Measurements from ENCODE around the gene FIS1.
A peak's percentile ranks its signal among the peaks of the same experiment; 100 is the strongest.
"Not testable (repeated sequence)": the region's sequence is repeated elsewhere in the genome, so short reads cannot be mapped to it uniquely, and the experiment has no call there.

FIS1 gene

DNA sequence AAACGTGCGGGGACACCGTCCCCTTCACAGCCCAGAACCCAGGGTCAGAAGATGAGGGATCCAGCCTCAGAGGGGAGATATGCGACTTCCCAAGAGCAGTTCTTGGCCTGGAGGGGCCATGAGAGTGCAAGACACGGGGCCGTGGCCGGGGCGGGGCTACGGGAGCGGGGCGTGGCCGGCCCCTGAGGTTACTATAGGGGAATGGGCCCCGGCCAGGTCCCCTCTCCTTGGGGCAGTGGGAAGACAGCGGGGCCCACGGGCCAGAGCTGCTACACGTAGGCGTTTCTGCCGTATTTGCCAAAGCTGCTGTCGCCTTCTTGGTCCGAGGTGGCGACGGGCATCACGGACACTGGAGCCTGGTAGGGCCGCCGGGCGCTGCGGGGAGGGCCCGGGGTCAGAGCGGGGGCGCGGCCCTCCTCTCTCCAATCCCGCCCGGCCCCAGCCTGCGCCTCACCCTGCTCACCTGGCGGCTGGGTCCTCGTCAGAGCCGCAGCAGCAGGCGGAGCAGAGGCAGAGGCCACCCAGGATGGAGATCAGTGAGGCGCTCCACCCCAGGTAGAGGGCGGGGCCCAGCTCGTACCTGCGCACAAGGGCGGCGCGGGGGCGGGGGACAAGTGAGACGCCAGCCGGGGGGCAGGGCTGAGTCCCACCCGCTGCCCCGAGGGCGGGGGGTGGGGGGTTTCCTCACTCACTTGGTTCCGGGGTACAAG, 12.6 kb downstream of the FIS1 start:
- no peak for DNase-seq

DNA sequence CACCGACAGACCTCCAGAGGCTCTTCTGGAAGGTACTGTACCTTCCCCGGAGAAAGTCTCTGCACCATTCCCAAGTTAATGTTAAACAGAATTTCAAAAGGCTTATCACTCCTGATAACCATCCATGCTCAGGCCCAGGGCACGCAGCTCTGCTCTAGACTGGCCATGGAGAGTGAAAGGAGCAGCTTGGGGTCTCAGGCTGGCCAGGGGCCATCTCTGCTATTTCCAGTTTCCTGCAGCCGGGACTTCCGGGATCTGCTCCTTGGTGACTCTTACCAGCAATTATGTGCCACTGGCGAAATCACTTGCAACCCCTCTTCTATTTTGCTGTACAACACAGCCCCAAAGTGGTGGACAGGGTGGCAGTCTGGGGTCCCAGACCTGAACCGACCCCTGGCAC, 13.2 kb downstream of the FIS1 start:
- no peak for DNase-seq

- no peak for DNase-seq
These were observed 18.2 kb downstream of the FIS1 start for GRCh38 chr7:101226721-101227120.

GRCh38 chr7:101225650-101226049, 19.2 kb downstream of the FIS1 start:
- DNase-seq = no peak

GRCh38 chr7:101223528-101223927, 21.4 kb downstream of the FIS1 start:
- no peak for DNase-seq

DNA sequence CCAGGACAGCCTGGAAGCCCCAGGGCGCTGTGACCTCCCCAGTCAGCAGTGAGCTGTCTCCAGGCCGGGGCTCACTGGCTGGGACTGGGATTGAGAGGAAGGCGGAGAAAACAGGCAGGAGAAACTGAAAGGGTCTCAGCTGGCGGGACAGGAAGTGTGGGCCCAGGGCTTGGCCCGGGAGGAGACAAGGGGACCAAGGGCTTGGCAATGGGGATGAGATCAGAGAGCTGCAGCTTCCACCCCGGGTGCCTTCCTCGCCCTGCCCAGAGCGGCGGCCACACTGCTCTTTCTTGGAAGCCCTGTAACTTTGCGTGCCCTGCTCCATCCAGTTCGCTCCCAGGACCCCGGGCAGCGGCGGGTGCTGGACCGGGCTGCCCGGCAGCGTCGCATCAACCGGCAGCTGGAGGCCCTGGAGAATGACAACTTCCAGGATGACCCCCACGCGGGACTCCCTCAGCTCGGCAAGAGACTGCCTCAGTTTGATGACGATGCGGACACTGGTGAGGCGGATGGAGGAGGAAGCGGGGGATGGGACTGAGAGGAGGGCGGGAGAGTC, 22.5 kb downstream of the FIS1 start:
- no peak for DNase-seq

GRCh38 chr7:101220295-101220694, 24.6 kb downstream of the FIS1 start:
- DNase-seq = no peak

DNA sequence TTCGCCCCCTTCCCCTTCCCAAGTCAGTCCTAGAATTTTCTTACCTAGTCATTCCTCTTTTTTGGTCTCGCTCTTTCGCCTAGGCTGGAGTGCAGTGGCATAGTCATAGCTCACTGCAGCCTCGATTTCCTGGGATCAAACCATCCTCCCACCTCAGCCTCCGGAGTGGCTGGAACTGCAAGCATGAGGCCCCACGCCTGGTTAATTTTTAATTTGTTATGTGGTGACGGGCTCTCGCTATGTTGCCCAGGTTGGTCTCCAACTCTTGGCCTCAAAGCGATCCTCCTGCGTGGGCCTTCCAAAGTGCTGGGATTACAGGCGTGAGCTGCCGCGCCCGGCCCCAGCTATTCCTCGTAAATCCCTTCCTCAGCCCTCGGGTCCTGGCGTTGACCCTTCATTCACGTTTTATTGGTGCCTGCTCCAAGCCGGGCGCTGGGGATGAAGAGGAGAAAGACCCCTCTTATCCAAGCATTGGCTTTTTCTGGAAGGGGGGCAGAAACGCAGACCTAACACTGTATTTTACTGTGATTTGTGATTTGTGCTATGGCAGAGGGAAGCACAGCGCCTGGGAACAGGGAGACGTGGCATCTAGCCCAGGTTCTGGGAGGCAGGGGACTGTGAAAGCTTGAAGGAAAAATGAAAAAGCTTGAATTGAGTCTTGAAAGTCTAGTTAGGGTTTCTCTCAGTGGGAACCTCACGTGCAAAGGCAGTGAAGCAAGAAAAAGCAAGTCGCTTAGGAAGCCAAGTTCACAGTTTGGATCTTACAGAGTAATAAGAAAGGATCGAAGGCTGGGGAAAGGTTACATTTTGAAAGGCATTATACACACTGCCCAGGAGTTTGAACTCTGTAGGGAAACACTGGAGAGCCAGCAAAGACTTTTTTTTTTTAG, 26.4 kb downstream of the FIS1 start:
- no peak for DNase-seq

DNA sequence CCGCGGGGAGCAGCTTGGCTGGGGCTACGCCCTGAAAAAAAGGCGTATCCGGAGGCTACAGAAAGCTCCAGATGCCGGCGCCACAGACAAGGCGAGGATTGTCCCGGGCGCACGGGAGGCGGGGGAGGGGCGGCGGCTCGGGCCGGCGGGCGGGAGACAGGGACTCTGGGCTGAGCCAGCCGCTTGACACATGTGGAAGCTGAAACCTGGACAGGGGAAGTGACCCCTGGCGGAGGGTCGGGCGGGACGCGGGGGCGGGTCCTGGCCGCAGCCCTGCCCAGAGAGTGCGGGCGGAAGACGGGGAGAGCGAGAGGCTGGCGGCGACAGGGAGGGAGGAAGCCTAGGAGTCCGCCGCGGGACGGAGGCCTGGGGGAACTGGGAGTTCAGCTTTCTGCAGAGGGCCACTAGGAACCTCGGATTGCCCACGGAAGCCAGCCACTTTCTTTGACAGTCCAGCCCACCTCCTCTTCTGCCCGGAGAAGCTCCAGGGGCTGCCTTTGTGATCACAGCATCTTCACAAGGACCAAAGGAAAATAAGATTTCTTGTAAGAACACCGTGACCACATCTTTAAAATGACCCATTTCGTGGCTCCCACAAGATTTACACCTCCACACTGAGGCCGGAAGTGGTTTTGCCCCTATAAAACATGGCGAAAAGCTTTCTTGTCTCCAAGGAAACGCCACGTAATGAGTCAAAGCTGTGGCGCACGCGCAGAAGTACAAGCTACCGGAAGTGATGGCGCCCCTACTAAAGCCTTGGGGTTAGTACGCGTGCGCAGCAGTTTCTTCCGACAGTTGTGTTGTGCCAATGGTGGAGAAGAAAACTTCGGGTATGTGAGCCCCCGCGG, 27.3 kb downstream of the FIS1 start, which contains the start of the genes PLOD3 and ZNHIT1:
TSS of gene PLOD3 (minus strand) at position 194 of the 848 bp plus-strand sequence. CDS start 307 bp downstream, outside the sequence.
TSS of gene ZNHIT1 (plus strand) at position 778 of the 848 bp plus-strand sequence. CDS start at position 809, 31 bp downstream.
- peak; percentile 99 for DNase-seq

DNA sequence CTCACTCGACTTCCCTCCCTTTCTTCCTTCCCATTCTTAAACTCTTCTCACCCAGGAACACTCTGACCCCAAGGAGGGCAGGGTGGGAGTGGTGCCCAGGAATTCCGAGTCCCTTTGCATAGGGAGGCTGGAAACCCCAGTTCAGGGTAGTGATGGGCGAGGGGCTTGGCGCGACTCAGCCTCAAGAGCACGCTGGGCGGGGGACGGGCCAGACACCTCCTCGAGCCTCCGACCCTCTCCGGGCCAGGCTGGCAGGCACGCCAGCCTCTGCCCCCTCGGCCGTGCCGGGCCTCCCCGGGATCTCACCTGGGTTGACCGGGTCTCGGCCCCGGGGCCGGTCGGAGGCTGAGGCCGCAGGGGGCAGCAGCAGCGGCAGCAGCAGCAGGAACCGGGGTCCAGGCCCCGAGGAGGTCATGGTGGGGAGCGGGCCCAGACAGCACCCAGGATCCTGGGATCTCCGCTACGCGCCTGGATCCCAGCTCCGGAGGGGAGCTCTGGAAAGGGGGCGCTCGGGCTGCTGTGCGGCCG, 28.0 kb downstream of the FIS1 start:
- DNase-seq = no peak

DNA sequence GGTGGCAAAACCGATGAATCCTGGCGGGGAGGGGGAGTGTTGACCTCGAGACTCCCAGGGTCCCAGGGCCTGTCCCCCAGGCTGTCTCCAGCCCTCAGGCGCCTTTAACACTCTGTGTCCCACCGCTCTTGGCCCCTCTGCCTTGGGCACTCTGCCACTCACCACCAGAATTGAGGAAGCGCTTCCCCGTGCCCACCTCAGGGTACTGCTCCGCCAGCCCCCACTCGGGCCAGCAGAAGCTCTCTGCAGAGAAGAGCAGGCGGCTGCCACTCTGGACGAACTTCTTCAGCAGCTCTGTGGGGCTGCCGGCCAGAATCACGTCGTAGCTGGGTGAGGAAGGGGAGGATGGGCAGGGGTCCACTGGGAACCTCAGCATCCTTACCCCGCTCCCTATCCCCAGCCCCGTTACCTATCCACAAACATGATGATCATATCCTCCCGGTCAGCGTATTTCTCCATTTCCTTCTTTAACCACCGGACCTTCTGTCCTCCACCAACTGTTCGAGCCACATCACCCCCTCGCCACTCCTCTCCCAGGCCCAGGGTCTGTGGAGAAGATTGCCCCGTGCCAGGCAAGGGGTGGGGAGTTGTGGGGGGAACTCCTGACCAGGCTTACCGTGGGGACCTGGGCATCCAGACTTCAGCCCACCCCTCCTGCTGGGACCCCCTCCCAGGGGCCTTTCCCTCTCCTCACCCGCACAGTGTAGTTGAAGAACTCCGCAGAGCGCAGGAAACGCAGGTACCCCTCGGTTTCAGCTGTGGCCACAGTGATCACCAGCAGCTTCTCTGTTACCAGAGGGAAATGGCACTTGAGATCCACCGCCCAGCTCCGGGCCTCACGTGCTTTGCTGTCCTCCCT, 28.7 kb downstream of the FIS1 start:
- DNase-seq = no peak

DNA sequence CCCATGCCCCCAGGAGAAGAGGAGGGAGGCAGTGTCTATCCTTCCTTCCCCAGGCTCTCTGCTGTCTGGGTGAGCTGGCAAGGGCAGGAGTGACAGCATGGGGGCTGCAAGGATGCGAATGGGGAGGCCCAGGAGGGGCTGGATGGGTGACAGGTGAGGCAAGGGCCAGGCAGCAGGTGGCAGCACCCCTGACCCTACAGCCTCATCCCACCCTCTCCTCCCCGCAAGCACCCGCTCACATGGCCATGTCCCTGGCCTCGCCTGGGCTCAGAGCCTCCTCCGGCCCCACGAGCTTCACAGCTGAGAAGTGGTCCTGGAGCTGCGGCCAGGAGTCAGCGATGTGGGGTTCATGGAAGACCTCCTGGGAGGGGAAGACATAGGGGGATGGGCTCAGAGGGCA, 32.9 kb downstream of the FIS1 start:
- no peak for DNase-seq

DNA sequence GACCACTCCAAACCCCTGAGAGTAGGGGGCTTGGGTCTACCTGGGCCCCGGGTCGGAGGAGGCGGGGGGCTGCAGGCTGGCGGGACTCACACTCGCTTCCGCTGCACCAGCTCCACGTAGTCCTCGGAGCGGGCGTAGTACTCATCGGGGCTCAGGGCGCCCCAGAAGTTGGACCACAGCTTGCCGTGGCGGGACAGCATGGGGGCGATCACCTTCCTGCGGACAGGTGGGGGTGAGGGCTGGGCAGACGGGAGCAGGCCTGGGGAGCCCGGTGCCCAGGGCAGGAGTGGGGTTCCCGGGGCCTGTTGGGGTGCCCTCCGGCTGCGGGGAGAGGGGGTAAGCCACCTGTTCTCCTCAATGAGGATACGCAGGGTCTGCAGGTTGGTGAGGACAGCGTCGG, 33.4 kb downstream of the FIS1 start:
- no peak for DNase-seq

DNA sequence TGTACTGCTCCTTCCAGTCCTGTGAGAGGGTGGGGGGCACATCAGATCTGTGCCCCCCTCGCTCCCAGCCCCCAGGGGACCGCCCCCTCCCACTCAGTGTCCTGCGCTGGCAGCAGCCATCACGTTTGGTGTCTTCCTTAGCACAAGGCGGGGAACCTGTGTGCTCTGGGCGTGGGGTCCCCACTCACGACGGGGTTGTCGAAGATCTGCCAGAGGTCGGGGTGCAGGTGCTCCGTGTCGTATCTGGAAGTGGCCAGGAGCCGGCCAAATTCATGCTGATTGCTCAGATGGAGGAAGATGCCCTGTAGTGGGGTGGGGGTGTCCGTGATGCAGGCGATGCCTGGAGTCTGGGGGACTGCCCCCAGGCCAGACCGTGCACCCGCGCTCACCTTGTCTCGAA, 34.7 kb downstream of the FIS1 start:
- no peak for DNase-seq

- no peak for DNase-seq
These were observed 36.1 kb downstream of the FIS1 start for GRCh38 chr7:101208794-101209193.

- no peak for DNase-seq
These were observed 37.4 kb downstream of the FIS1 start for GRCh38 chr7:101207459-101207858.

GRCh38 chr7:101206665-101207042, 38.2 kb downstream of the FIS1 start:
- no peak for DNase-seq

DNA sequence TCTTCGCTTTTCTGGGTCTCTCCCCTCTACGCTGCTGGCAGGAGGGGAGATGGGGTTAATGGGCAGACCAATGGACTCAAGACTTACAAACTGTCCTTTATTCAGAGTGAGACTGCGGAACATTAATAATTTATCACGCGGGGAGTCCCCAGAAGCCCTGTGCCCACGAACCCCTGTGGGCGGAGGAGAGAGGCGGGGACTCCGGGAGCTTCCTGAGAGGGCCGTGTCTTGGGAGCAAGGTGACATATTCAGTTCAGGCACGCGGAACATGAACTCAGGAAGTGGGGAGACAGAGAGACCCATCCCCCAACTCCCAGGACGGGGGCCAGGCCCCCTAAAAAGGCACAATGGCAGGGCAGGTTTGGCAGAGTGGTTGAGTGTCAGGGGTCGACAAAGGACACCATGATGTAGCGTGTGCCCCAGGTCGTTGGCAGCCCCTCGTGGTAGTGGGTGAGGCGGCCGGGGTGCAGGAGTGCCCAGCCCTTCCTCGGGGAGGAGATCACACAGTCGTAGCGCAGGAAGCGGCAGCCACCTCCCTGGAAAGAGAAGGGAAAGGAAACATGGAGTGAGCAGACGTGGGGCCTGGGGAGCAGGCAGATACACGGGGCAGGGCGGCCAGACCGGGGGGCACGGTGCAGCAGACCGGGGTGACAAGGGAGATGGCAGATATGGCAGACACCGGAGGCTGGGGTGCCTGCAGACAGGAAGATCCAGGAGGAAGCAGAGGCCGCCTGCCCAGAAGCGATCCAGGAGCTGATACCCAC, 38.8 kb downstream of the FIS1 start:
- DNase-seq = no peak

- not testable (repeated sequence) for DNase-seq
These were observed 40.8 kb downstream of the FIS1 start for GRCh38 chr7:101203740-101204738.

DNA sequence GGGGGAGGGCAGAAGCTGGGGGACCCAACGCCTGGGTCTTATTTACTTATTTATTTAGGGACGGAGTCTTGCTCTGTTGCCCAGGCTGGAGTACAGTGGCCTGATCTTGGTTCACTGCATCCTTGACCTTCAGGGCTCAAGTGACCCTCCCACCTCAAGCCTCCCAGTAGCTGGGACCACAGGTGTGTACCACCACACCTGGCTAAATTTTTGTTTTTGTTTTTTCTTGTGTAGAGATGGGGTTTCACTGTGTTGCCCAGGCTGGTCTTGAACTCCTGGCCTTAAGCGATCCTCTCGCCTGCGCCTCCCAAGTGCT, 42.3 kb downstream of the FIS1 start:
- no peak for DNase-seq

All from NCI-H1694 (cell line).